GM10847 (cell line): ENCODE measurements around the gene SLC35E1.

ENCODE experiments used
- POLR2A ChIP-seq: IDR thresholded peaks from 2 replicates; pipeline ENCODE4 v1.6.1; 2011; ENCODE audit not compliant: insufficient read length; ENCODE audit errors: extremely low read depth

The SLC35E1 gene

DNA sequence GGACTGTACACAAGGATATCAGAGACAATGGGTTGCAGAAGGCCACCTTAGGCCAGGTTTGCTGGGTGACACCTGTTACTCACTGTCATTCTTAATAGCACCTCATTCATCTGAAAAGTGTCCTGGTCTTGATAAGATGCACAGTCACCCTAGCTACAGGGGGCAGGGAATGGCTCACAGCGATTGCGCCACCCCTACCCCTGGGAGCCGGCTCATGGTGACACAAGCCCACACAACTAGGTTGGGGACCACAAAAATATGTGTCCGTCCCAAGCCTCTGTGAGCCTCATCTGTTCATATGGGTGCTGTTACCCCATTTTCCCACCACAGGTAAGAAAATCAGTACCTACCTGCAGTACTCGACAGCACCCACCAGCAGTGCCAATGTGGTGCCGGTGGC is 32.4 kb upstream of the SLC35E1 start:
- TF ChIP-seq POLR2A = no peak

DNA sequence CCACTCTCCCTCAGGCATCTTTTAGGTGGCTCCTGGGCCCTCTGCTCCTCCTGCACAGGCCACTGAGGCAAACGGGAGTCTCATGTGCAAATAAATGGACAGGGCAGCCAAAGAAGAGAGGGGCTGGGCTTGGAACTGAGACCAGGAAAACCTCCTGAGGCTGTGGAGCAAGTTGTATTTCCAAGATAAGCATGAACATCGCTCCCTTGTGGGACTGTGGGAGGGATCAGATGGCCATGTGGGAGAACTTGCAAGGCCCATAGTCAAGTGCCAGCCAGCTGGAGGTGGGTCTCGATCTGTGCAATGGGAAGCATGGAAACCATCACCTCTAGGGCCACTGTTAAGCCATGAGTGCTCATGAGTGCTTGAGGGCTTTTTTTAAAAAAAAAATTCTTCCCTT is 30.9 kb upstream of the SLC35E1 start:
- TF ChIP-seq POLR2A = no peak

DNA sequence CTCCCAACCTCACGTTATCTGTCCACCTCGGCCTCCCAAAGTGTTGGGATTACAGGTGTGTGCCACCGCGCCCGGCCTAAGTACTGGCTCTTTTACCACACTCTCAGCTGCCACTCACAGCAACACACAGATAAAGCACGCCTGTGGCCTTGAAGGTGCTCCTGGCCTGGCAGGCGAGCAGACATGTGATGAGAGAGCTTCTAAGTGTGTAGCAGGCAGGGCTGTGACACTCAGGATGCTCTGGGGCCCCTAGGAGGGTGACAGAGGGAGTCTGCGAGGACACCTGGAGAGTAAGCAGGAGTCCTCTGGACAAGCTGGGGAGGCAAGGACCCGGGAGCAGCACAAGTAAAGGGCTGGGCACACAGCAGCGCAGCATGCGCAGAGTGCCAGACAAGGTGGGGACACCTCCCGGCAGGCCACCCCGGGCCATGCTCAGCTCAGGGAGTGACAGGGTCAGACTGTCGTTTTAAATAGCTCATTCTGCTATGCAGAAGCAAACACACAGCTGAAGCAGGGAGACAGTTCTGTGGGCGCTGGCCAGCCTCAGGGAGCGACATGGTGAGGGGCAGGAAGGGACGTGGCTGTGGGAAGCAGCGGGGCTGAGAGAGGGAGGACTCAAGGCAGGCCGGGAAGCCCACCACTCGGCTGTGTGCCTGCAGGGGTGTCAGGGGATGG is 29.3 kb upstream of the SLC35E1 start:
- TF ChIP-seq POLR2A = no peak

DNA sequence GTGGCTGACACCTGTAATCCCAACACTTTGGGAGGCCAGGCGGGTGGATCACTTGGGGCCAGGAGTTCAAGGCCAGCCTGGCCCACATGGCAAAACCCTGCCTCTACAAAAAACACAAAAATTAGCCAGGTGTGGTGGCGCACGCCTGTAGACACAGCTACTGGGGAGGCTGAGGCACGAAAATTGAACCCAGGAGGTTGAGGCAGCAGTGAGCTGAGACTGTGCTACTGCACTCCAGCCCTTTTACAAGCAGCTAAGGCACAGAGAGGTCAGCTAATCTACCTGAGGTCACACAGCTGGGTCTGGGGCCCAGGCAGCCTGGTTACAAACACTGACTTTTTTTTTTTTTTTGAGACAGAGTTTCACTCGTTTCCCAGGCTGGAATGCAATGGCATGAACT is 28.6 kb upstream of the SLC35E1 start:
- TF ChIP-seq POLR2A = no peak

DNA sequence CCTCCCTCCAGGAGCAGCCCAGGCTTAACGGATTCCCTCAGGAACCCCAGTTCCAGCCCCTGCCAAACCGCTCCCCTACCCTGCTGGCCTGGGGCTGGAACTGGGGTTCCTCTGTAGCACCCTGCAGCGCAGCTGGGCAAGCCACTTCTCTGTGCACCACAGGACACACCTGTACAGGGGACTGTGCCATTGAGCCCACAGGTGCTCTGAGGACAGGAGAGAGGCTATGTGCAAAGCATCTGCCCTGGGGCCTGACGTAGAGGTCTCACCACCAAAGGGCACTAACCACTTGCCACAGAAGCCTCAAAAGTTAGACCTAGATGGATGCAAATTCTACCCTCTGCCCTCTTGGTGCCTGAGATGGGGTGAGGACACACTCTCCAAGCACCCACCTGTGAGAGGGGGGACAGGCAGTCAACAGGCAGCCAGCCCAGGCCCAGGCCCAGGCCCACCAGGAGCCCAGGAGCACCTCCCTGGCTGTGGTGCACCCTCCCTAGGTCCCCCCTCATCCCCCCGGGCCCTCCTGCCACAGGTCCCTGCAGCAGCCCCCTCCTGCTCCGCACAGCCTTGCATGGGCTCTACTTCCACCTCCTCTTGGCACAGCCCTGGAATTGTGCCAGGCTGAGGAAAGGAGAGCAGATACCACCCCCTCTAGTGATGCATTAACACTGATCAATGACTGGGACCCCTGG is 27.6 kb upstream of the SLC35E1 start:
- no peak for TF ChIP-seq POLR2A

DNA sequence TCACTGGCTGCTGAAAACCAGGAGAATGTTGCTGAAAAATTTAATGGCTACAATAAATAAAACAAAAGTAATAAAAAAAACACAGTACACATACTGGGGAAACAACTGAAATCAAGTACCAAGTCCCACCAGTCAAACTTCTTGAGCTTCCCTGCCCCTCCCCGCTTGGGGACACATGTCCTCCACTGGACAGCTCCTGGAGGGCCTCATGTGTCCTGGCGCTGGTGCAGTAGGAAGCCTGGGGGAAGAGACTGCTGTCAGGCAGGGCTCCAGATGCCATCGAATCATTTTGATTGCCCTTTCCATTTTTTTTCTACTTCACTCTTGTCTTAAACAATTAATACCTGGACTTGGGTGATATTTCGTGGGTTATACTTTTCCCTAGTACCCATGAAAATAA is 26.6 kb upstream of the SLC35E1 start:
- no peak for TF ChIP-seq POLR2A

DNA sequence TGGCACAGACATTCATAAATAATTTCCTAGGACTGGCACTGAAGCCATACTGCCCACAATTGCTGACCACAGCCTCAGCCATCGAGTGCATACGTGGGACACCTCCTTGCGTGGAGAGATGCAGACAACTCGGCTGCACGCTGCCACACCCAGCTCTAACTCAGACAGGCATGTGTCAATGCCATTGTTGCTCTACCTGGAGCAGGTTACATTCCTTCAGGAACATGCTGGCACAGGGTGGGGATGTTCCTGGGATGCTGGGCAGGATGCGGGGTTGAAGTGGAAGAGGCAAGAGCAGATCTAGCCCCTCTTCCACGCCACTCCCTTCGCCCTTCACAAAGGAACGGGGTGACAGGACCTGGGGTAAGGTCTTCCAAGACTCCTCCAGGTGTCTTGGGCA is 24.2 kb upstream of the SLC35E1 start:
- no peak for TF ChIP-seq POLR2A

DNA sequence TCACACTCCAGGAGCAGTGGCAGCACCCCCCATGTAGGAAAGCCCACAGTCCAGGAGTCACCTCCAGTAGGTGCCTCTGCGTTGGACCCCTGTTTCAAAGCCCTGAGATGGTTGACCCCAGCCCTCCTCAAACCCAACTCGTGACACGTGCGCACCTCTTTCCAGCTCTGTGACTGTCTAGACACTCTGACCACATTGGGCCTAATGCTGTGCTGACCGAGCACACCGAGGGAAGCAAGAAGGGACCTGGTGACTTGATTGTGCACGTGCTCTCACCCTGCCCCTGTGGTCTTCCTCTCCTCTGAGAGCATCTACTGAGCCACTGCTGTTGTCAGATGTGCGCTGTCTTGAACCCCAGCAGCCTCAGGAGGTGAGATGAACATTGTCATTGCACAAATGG is 22.9 kb upstream of the SLC35E1 start:
- TF ChIP-seq POLR2A = no peak

DNA sequence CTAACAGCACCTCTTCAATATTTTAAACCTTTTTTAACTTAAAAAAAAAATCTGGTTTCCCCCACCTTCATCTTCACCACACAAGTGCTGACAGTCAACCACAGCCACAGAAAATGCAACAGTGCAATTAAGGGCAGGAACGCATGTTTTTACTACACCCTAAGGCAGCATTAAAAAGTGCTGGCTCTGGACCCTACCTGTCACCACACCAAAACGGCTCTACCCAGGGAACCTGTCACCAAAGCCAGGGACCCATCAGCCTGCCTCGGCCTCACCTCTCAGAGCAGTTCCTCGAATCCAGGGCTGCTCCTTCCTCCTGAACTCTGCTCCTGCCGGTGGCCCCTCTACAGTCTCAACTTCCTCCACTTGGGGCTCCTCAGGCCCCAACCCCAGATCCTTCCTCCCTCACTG is 22.5 kb upstream of the SLC35E1 start:
- TF ChIP-seq POLR2A = no peak

DNA sequence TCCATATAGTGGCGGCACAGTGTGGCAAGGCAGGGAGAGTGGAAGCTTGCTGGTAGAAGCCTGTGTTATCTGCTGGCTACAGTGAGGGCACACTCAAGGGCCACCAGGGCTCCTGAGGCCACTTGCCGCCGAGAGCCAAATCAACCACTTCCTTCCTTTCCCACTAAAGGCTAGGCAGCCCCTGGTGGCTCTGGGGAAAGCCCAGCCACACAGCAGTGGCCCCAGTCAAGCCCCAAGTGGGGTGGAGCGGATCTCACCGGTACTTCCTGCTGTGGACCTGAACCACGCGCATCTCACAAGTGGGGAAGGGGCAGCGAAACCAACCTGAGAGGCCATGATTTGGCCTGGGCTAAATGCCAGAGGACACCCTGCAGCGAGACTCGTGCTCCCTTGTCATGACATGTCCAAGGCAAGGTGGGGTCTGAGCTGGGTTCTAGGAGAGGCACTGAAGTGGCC is 21.9 kb upstream of the SLC35E1 start:
- no peak for TF ChIP-seq POLR2A

DNA sequence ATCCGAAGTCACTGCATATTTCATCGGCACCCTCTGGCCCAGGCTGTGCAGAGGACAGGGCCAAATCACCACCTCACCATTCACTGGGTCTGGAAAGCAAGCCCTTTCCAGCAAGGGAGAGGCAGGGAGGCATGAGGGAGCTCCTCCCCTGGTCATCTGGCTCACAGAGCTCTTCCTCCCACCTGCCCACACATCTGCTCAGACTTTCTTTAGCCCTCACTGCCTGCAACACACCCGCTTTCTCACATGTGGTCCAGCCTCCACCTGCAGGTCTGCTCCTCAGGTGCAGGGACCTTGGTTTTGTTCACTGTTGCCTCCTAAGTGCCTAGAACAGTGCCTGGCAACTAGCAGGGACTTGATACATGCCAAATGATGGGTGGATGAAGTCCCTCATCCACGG is 21.0 kb upstream of the SLC35E1 start:
- no peak for TF ChIP-seq POLR2A

DNA sequence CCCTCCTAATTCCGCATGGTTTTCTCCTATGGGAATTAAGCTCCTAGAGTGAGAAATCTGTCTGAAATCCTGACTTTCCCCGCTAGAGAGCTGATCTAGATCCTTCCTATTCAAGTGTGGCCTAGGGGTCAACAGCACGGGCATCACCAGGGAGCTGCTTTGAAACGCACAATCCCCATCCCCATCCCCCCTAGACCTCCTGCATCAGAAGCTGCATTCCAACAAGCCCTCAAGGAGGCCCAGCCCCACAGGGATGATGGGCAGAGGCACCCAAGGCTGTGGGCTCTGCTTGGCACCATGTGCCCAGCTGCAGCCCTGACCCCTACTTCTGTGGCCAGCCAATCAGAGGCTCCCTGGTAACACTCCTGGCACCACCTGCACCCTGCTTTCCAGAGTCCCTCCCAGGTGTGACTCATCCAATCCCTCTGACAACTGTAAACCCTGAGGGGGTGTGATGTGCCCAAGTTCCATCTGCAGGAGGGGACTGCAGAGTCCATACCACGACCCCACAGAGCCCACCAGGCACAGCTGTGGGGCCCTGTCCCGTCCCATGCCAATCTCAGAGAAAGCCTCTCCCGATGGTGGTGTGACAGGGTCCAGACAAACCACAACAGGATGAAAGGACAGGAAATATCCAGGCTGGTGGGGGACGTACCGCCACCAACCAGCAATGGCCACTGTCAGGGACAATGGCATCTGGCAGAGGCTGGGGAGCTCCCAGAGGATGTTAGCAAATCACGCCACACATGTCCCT is 19.8 kb upstream of the SLC35E1 start:
- no peak for TF ChIP-seq POLR2A

DNA sequence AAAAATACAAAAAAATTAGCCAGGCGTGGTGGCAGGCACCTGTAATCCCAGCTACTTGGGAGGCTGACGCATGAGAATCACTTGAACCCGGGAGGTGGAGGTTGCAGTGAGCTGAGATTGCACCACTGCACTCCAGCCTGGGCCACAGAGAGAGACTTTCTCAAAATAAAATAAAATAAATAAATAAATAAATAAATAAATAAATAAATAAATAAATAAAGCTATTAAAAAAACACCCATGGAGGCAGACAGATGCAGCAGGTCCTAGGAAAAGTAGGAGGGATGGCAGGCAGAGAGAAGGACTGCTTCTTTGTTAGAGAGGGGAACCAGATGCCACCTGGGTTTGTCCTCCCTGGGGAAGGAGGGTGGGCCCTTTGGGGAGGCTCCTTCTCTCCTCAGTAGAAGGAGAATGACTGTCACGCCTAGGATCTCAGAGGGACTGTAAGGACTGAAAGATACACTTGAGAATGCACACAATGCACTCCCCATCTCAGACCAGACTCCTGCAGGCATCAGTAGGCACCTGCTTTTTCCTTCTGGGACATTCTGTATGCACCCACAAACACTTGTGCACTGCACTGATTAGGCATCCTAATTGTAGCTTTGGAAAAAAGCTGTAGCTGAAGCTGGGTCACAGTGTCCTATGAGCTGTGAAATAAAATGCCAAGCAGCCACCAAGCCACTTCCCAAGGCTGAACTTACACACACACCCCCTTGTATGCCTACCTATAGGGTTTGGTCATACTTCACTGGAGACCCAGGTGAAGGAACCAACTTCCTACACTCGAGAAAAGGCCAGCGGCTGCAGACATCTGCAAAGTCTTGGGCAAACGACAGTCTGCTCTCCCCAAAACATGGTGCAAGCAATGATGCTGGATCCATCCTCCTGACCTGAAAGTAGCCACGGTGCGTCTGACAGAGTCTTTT is 18.9 kb upstream of the SLC35E1 start:
- TF ChIP-seq POLR2A = no peak

DNA sequence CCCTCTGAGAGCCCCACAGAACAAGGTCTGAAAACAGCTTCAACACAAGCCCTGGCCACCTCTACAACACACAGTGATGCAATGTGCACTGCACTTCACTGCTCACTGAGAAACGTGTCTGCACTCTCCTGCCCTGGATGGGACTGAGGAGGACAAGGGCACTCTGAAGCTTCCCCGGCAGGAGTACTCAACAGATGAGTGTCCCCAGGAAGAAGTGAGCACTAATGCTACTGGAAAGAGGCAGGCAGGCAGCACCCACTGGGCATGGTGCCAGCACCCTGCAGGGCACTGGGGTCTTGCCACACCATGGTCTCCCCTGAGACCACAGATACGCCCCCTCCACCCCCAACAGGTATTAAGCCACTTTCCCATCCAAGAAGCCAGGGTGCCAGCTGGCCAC is 17.7 kb upstream of the SLC35E1 start:
- no peak for TF ChIP-seq POLR2A
